ENCODE measurements around the gene ABI3BP. TPM values are rescaled to one million over a fixed set of nuclear protein-coding genes. Genes with fewer than 3 reads are reported as not detected.

The ABI3BP gene
- total RNA-seq, 1 experiment from 2014 or later, result 23.4 TPM

GRCh38 chr3:100912976-100913545 lies 80.2 kb downstream of the ABI3BP start:
- Histone ChIP-seq H3K9me2 (replicated peaks; ENCODE audit: low read length) (no peaks in the 10 kb centered on the region), H3K79me2 (ENCODE audit: low read length) (no peaks in the 10 kb centered on the region), H3K27ac (ENCODE audit: low read length) (peak overlapping the region; percentile 81), H3K4me3 (ENCODE audit: low read length) (0 out of 2 replicates have a peak overlapping the region, but pooled peaks have one; percentile 11), H3K27me3 (ENCODE audit: low read length) (no peaks in the 10 kb centered on the region), H3K9me3 (ENCODE audit: low read length) (no peaks in the 10 kb centered on the region), H3F3A (ENCODE audit: low read length, unreplicated experiment) (no peaks in the 10 kb centered on the region), H3K4me1 (ENCODE audit: insufficient read depth, low read length) (peaks cover 18% of the 10 kb centered on the region), H2AFZ (ENCODE audit: low read length) (peak overlapping the region; percentile 33; the same call in 1 of the 2 replicates), H3K36me3 (ENCODE audit: low read depth, low read length) (no peaks in the 10 kb centered on the region), H3K4me2 (ENCODE audit: low read length) (peak overlapping the region; percentile 72), H4K20me1 (ENCODE audit: low read length) (no peaks in the 10 kb centered on the region), H3K9ac (ENCODE audit: low read length) (peak overlapping the region; percentile 36; the same call in 1 of the 2 replicates)
- CTCF ChIA-PET, result no interaction called here
- ATAC-seq (peak; percentile 84), DNase-seq (peak; percentile 88)
- TSS peak; percentile 48 for BruUV-seq (replicated peaks)
- intact Hi-C loops (cut with micrococcal nuclease), result no loop called here
- POLR2A ChIA-PET (ENCODE audit: unreplicated experiment), result no interaction called here
- no peak for TF ChIP-seq CTCF (conservative IDR thresholded peaks at IDR 0.05; ENCODE audit: low read depth, low read length)
- no peak for TF ChIP-seq EZH2 (IDR thresholded peaks at IDR 0.05; ENCODE audit: low read length, unreplicated experiment)
- no peak for TF ChIP-seq EZH2phosphoT487 (IDR thresholded peaks at IDR 0.05; ENCODE audit: borderline replicate concordance, low read length)

GRCh38 chr3:100912571-100912970 lies 80.7 kb downstream of the ABI3BP start:
- TSS peak; percentile 65 for BruUV-seq (replicated peaks)
- no peaks in the 10 kb centered on the region for H3K27me3 ChIP-seq (ENCODE audit: low read length)
- intact Hi-C loops (cut with micrococcal nuclease), result no loop called here
- H3K4me2 ChIP-seq (ENCODE audit: low read length), result peak overlapping the region; percentile 72
- H3F3A ChIP-seq (ENCODE audit: low read length, unreplicated experiment), result no peaks in the 10 kb centered on the region
- H2AFZ ChIP-seq (ENCODE audit: low read length), result peak overlapping the region; percentile 33; the same call in 1 of the 2 replicates
- H3K9ac ChIP-seq (ENCODE audit: low read length), result peak overlapping the region; percentile 36; the same call in 1 of the 2 replicates
- no peaks in the 10 kb centered on the region for H3K36me3 ChIP-seq (ENCODE audit: low read depth, low read length)
- ATAC-seq (peak; percentile 39; the same call in 1 of the 2 replicates), DNase-seq (no peak)
- ChIA-PET POLR2A (ENCODE audit: unreplicated experiment) (no interaction called here), CTCF (no interaction called here)
- no peaks in the 10 kb centered on the region for H3K9me2 ChIP-seq (replicated peaks; ENCODE audit: low read length)
- no peaks in the 10 kb centered on the region for H4K20me1 ChIP-seq (ENCODE audit: low read length)
- H3K79me2 ChIP-seq (ENCODE audit: low read length), result no peaks in the 10 kb centered on the region
- TF ChIP-seq EZH2phosphoT487 (IDR thresholded peaks at IDR 0.05; ENCODE audit: borderline replicate concordance, low read length), result no peak
- TF ChIP-seq CTCF (conservative IDR thresholded peaks at IDR 0.05; ENCODE audit: low read depth, low read length), result no peak
- TF ChIP-seq EZH2 (IDR thresholded peaks at IDR 0.05; ENCODE audit: low read length, unreplicated experiment), result no peak
- peak overlapping the region; percentile 81 for H3K27ac ChIP-seq (ENCODE audit: low read length)
- no peaks in the 10 kb centered on the region for H3K9me3 ChIP-seq (ENCODE audit: low read length)
- H3K4me1 ChIP-seq (ENCODE audit: insufficient read depth, low read length), result peaks cover 18% of the 10 kb centered on the region
- 0 out of 2 replicates have a peak overlapping the region, but pooled peaks have one; percentile 11 for H3K4me3 ChIP-seq (ENCODE audit: low read length)

GRCh38 chr3:100911956-100912355 lies 81.3 kb downstream of the ABI3BP start:
- no peaks in the 10 kb centered on the region for H3K9me3 ChIP-seq (ENCODE audit: low read length)
- no peaks in the 10 kb centered on the region for H3K9me2 ChIP-seq (replicated peaks; ENCODE audit: low read length)
- H4K20me1 ChIP-seq (ENCODE audit: low read length), result no peaks in the 10 kb centered on the region
- no peak overlapping the region for H3K9ac ChIP-seq (ENCODE audit: low read length)
- no peak for TF ChIP-seq CTCF (conservative IDR thresholded peaks at IDR 0.05; ENCODE audit: low read depth, low read length)
- TF ChIP-seq EZH2 (IDR thresholded peaks at IDR 0.05; ENCODE audit: low read length, unreplicated experiment), result no peak
- TF ChIP-seq EZH2phosphoT487 (IDR thresholded peaks at IDR 0.05; ENCODE audit: borderline replicate concordance, low read length), result no peak
- no peak overlapping the region for H3K4me2 ChIP-seq (ENCODE audit: low read length)
- peaks cover 18% of the 10 kb centered on the region for H3K4me1 ChIP-seq (ENCODE audit: insufficient read depth, low read length)
- H3K79me2 ChIP-seq (ENCODE audit: low read length), result no peaks in the 10 kb centered on the region
- BruUV-seq (replicated peaks), result no TSS peak
- no peak overlapping the region for H2AFZ ChIP-seq (ENCODE audit: low read length)
- no peak for DNase-seq
- POLR2A ChIA-PET (ENCODE audit: unreplicated experiment), result no interaction called here
- no peak overlapping the region for H3K4me3 ChIP-seq (ENCODE audit: low read length)
- no peaks in the 10 kb centered on the region for H3F3A ChIP-seq (ENCODE audit: low read length, unreplicated experiment)
- no peak overlapping the region for H3K27ac ChIP-seq (ENCODE audit: low read length)
- no peak for ATAC-seq
- CTCF ChIA-PET, result no interaction called here
- H3K27me3 ChIP-seq (ENCODE audit: low read length), result no peaks in the 10 kb centered on the region
- intact Hi-C loops (cut with micrococcal nuclease), result no loop called here
- H3K36me3 ChIP-seq (ENCODE audit: low read depth, low read length), result no peaks in the 10 kb centered on the region
